ENCODE measurements around the gene PTPRN2. TPM values are rescaled to one million over a fixed set of nuclear protein-coding genes. Genes with fewer than 3 reads are reported as not detected.

Gene PTPRN2
- total and polyA plus RNA-seq, 9 of the 15 experiments (the other 6 are each of a cell fraction or from before 2014, with no cell fraction given), result not detected

DNA sequence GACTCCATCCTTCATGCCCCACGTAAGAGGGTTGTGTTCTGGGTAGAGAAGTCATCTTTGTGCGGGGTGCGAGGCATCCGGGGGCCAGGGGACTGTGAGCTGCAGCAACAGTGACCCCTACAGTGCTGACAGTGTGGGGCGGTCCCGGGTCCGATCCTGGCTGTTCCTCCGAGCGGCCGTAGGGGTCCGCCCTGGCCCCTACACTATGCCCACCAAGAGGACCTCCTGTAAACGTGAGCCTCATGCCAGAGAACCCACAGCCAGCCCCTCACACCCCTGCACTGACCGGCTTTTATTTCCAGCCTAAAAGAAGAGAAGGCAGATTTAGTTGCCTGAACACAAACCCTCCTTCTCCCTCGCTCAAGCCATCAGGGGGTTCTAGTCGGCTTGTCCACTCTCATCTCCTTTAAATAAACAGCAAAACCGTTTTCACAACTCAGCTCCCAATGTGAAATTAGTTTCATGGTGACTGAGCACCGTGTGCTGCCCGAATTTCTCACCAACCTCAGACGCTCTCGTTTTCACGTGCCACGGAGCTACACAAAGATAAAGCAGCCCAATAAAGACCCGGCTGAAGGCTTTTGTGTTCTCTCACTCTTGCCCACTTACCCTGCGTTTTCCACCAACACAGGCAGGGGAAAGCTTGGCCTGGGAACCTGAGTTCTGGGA, 588.6 kb downstream of the PTPRN2 start (continued):
- TF ChIP-seq, protein P1, sequence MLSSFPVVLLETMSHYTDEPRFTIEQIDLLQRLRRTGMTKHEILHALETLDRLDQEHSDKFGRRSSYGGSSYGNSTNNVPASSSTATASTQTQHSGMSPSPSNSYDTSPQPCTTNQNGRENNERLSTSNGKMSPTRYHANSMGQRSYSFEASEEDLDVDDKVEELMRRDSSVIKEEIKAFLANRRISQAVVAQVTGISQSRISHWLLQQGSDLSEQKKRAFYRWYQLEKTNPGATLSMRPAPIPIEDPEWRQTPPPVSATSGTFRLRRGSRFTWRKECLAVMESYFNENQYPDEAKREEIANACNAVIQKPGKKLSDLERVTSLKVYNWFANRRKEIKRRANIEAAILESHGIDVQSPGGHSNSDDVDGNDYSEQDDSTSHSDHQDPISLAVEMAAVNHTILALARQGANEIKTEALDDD (IDR thresholded peaks at IDR 0.05), result no peak
- TF ChIP-seq SLC30A9 (CRISPR knock-in tag; IDR thresholded peaks at IDR 0.05), result no peak
- no peak for TF ChIP-seq PTBP1 (IDR thresholded peaks at IDR 0.05; ENCODE audit: low read depth, low read length)
- no peak for TF ChIP-seq ZNF584 (CRISPR knock-in tag; IDR thresholded peaks at IDR 0.05; ENCODE audit: low read depth)
- TF ChIP-seq, protein P2, sequence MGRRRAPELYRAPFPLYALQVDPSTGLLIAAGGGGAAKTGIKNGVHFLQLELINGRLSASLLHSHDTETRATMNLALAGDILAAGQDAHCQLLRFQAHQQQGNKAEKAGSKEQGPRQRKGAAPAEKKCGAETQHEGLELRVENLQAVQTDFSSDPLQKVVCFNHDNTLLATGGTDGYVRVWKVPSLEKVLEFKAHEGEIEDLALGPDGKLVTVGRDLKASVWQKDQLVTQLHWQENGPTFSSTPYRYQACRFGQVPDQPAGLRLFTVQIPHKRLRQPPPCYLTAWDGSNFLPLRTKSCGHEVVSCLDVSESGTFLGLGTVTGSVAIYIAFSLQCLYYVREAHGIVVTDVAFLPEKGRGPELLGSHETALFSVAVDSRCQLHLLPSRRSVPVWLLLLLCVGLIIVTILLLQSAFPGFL (CRISPR knock-in tag; IDR thresholded peaks at IDR 0.05), result no peak
- no peak for TF ChIP-seq RFX7 (CRISPR knock-in tag; IDR thresholded peaks at IDR 0.05)
- TF ChIP-seq BHLHE40 (IDR thresholded peaks at IDR 0.05; ENCODE audit: low read length), result no peak

DNA sequence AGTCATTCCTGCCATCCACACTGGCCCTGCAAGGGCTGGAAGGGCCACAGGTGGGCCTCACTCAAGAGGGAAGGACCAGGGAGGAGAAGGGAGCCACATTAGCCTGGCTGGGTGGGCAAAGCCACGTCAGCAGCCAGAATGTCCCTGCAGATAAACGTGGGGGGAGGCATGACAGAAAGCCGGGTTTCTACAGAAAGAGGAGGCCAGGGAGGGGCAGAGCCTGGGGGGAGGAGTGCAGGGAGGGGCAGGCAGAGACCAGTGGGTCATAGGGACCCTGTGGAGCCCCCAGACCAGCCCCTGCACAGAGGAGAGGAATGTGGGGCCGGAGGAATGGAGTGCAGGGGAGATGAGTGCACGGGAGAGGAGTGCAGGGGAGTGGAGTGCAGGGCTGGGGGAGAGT, 590.2 kb downstream of the PTPRN2 start:
- ATAC-seq (no peak), FAIRE-seq (no peak), DNase-seq (ENCODE audit: extremely low read depth in 1 of 4, low spot score in 3 of 4) (no peak)
- BruUV-seq (replicated peaks), result no TSS peak
- Histone ChIP-seq H3K36me3 (ENCODE audit: control insufficient read depth, insufficient read depth, low read length) (no peaks in the 10 kb centered on the region), H3K4me3 (no peak overlapping the region), H3K4me1 (replicated peaks in 1 of 2; ENCODE audit: control insufficient read depth in 2 of 2, insufficient read depth in 2 of 2, low read length in 2 of 2) (peaks cover 0 to 4% of the 10 kb centered on the region in 2 experiments; a peak in 1 of 5 replicates), H2AFZ (ENCODE audit: low read depth, low read length) (no peak overlapping the region), H3K9me3 (replicated peaks; ENCODE audit: control insufficient read depth, insufficient read depth, low read depth, low read length) (no peaks in the 10 kb centered on the region), H3K79me2 (ENCODE audit: control insufficient read depth, insufficient read depth, low read length) (no peaks in the 10 kb centered on the region), H3K27me3 (ENCODE audit: control insufficient read depth in 2 of 2, insufficient read depth in 2 of 2, low read length in 2 of 2) (peaks cover 40 to 52% of the 10 kb centered on the region in 2 experiments), H3K4me2 (ENCODE audit: insufficient read depth, low read length) (no peak overlapping the region), H3K27ac (ENCODE audit: extremely low read depth, low read depth, low read length) (no peak overlapping the region), H3K9me1 (ENCODE audit: control insufficient read depth, insufficient read depth, low read length) (no peaks in the 10 kb centered on the region), H3K9ac (ENCODE audit: insufficient read depth in 1 of 2, low read depth in 2 of 2, low read length in 2 of 2) (no peak overlapping the region), H4K20me1 (replicated peaks; ENCODE audit: control insufficient read depth, insufficient read depth, low read length) (peaks cover 15% of the 10 kb centered on the region)
- in situ Hi-C loops (cut with MboI), result no loop called here
- ChIA-PET POLR2A (no interaction called here), CTCF (ENCODE audit: low intra/inter-chr PET ratio) (no interaction called here)
- 0% methylated on average over 4 of the region's 5 CpGs for WGBS (ENCODE audit: insufficient coverage, low coverage, missing lambda C conversion rate)
- intact Hi-C loops (cut with micrococcal nuclease), result no loop called here
- TF ChIP-seq YBX1 (IDR thresholded peaks at IDR 0.05), result no peak
- TF ChIP-seq, protein P3, sequence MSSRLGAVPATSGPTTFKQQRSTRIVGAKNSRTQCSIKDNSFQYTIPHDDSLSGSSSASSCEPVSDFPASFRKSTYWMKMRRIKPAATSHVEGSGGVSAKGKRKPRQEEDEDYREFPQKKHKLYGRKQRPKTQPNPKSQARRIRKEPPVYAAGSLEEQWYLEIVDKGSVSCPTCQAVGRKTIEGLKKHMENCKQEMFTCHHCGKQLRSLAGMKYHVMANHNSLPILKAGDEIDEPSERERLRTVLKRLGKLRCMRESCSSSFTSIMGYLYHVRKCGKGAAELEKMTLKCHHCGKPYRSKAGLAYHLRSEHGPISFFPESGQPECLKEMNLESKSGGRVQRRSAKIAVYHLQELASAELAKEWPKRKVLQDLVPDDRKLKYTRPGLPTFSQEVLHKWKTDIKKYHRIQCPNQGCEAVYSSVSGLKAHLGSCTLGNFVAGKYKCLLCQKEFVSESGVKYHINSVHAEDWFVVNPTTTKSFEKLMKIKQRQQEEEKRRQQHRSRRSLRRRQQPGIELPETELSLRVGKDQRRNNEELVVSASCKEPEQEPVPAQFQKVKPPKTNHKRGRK (tag; IDR thresholded peaks at IDR 0.05), result no peak
